Stimulated activated CD4-positive, alpha-beta T cell treated with anti-CD3 and anti-CD28 coated beads, Interleukin-1b, Interleukin-23, amount 100 ng/mL, for 48 hours (primary cell): ENCODE data around the gene KCNC4.
A peak's percentile ranks its signal among the peaks of the same experiment; 100 is the strongest.

ENCODE experiments used
- DNase-seq: peaks from one replicate; pipeline ENCODE4 v3.0.0-alpha.2; 2020

Gene KCNC4

GRCh38 chr1:110189181-110189580 lies 20.9 kb upstream of the KCNC4 start:
- no peak for DNase-seq

DNA sequence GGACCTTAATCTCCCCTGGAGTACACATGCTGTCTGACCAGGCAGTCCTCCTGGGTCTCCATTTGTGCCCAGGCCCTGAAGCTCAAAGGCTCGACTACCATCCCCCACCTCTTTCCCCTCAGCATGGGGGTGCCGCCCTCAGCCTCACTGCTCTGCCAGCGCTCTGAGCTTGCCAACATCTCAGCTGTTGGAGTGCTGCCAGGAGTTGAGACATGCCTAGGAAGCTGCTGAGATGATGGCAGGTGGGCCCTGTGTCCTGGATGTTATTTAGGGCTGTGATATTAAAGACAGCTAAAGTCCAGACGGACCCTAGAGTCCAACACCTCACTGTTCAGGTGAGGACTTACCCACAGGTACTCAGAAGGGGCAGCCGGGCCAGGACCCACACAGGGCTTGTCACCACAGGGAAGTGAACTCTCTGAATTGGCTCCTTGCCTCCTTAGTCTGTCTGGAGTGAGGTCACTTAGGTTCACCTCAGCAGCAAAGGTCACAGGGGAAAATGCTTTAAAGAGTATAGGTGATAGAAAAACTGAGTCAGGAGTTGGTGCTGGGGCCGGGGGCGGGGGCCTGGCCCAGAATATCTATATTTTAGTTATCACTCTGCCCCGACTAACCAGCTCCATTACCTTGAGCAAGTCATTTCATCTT lies 19.7 kb upstream of the KCNC4 start:
- no peak for DNase-seq

GRCh38 chr1:110192541-110192940 lies 17.6 kb upstream of the KCNC4 start:
- DNase-seq, result no peak

- DNase-seq, result no peak
Observed at GRCh38 chr1:110195196-110195595, 14.9 kb upstream of the KCNC4 start.

- DNase-seq, result peak; percentile 67
Observed at GRCh38 chr1:110196917-110197765, 13.0 kb upstream of the KCNC4 start.

GRCh38 chr1:110197905-110198629 lies 12.0 kb upstream of the KCNC4 start:
- DNase-seq, result no peak

DNA sequence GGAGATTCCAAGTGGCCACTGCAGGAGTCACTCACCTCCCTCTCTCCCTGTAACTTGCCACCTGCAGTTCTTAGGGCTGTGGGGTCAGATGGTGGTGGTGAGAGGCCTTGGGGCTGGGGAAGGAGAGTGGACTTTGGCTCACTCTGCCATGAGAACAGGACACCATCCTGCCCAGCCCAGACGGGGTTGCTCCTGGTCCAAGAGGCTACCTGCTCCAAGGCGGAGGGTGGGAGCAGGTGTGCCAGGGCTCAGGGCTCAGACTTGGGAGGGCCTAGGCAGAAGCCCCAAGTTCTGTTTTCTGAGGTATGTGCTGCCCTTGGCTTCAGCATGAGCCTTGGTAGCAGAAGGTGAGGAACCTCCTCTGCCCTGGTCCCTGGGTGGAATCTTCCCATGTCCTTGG lies 11.4 kb upstream of the KCNC4 start:
- DNase-seq, result no peak

DNA sequence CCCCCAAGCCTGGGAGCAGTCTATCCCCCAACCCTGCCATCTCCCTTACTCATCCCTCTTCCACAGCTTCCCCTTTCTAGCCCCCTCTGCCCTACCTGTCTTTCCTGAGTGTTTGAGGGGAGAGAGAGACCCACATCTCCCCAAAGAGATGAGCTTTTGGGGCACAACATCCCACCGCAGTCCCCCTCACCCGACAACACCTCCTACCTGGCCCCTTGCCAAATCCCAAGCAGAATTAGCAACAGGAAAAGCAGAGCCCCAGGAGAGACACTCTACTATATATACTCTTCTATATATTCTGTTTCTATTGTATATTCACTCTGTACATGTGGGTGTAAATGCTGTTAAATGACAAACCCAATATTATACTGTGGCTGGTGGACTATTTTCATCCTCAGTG lies 9.9 kb upstream of the KCNC4 start:
- DNase-seq, result no peak

- DNase-seq, result no peak
Observed at GRCh38 chr1:110200666-110201065, 9.4 kb upstream of the KCNC4 start.

DNA sequence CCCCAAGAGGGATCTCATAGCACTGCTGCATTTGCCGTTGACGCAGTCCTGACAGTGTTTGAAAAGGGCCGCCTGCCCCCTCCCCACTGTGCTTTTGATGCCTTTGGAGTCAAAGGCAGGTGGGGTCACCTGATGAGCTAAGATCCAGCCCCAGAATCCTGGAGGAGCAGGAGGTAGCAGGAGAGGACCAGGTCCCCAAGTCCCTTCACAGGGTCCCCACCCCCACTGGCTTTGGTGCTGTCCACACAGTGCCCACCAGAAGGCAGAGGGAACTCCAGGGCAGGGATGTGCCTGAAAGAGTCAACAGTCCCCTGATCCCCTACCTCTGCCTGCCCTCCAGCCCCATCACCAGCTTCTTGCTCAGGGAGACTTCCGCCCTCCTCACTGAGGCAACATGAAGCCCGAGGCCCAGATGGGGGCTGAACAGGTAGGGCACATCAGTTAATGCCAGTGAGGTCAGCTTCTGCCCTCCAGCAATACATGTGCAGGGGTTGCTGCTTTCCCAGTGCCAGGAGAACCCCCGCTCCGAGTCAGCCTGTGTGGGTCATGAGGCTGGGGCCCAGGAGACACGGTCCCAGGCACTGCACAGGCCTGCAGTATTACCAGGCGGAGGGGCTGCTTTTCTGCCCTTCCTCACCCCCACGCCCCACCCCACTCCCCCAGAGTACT lies 8.8 kb upstream of the KCNC4 start:
- no peak for DNase-seq

GRCh38 chr1:110203021-110203661 lies 7.0 kb upstream of the KCNC4 start:
- peak; percentile 66 for DNase-seq

DNA sequence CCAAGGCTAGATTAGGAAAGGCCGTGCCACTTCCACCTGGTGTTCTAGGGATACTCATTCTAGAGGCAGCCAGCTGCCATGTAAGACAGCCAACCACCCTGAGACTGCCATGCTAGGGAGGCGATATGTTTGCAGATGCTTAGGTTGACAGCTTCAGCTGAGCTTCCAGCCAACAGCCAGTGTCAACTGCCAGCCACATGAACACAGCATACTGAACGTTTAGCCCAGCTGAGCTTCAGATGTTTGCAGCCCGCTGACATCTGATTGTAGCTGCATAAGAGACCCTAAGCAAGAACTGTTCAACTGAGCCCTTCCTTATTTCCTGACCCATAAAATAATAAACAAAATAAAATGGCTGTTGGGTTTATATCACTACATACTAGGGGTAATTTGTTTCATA lies 5.0 kb upstream of the KCNC4 start:
- no peak for DNase-seq

DNA sequence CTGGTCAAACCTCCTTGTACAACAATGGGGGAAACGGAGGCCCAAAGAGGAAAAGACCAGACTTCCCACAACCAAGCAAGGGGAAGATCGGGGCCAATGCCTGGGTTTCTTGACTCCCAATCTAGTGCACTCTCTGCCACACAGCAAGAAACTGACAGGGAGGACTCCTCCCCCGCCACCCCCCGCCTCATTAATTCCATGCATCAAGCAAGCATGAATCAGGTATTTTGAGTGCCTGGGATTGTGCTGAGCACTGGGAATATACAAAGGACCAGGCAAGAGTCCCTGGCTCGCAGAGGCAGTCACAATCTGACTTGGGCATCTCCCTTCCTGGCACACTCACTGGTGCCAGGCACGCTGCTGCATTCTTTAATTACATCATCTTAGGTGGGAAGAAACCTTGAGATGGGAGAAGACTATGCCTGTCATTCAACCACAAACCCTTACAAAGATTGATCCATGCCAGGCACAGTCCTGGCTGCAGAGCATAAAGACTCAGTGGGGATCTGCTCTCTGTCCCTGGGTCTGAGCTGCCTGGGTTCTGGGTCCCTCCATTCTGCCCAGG lies 4.4 kb upstream of the KCNC4 start:
- no peak for DNase-seq

DNA sequence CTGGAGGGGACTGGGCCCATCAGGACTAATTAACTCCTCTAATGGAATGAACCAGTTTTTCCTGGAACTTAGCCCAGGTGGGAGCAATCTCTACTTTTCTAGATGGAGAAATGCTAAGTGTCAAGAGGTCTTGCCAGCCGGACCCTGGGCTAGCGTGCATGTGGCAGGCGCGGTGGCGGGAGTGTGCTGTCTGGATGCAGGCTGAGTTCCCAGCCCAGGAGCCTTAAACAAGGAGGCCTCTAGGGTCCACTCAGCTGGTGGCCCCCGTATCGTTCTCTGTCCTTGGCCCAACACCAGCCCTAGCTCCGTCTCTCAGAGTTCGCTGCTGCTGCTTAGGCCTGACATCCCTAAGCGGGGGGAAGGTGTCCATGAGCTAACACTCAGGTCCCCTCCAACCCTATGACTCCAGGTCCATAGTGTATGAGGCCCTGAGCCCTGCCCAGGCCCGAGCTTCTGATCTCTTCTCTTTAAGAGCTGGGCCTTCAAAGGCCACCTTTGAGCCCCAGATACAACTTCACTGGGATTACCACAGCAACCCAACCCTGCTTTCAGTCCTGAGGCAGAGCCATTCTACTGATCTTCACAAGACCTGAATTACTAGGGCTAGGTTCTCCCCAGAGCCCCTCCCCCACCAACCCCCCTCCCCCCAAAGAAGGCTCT lies 3.7 kb upstream of the KCNC4 start:
- no peak for DNase-seq

- DNase-seq, result peak; percentile 75
Observed at GRCh38 chr1:110207831-110208230, 2.3 kb upstream of the KCNC4 start.

DNA sequence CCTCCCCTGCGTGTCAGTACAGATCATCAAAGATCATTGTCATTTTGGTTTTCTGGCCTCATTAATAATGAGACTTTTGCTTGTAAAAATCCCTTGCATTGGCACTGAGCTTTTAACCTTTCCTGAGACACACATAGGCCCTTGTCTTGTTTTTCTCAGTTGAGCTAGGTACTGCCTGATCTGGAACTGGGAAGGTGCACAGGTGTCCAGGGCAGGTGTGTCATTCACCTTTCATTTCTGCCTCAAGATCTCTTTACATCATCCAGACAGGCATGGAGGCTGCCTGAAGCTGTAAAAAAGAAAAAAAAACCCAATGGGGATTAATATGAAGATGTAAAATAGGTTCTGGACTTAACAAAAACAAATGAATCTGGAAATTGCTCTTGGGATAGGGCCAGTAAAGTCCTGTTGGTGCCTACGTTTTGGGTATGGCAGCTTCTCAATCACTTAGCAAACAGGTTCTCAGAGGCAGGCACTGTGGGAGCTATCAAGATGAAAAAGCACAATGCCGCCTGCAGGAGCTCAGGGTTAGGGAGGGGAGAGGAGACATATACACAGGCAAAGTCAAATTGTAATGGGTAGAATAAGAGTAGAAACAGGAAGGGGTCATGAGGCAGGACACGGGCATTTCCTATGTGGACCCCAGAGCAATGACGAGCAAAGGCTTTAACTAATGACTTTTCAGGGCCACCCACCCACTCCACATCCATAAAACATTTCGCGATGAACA lies 1.0 kb upstream of the KCNC4 start:
- no peak for DNase-seq

DNA sequence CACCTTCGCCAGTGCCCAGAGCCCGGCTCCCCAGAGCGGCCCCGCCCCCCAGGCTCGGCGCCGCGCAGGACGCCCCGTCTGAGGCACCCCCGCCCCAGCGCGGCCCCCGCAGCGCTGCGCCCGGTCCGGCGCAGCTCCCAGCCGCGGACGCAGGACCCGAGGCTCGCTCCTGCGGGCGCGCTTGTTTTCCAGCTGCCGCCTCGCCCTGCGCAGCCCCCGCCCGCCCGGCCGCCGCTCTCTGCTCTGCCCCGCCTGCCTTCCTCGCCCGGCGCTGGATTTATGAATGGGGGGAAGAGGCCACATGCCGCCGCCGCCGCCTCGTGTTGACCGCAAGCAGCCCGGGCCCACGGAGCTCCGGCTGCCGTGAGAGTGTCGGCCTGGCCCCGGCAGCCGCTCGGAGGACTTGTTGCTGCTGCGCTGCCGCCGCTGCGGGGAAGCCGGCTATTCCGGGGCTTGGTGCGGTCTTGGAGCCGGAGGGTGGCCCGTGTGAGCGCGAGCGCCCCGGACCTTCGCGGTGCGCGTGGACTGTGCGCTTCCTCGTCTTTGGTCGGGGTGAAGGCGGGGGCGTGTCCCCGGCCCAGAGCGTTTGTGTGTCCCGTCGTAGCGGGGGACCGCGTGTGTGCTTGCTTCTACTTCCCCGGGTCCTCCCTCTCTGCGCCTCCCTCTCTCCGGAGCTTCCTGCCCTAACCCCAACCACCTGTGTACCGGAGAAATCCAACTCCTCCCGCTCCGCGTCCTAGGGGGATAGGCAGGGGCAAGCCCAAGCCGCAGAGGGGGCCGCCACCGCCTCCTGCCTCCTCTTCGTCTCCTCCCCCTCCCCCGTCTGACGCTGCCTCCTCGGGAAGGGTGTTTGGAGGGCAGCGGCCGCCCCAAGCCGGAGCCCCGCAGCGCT lies 736 bp downstream of the KCNC4 start:
- peak; percentile 58 for DNase-seq

- peak; percentile 45 for DNase-seq
Observed at GRCh38 chr1:110211496-110212168, 1.5 kb downstream of the KCNC4 start.
